ENCODE data around the gene C21orf91.
A peak's percentile ranks its signal among the peaks of the same experiment; 100 is the strongest.
"Not testable (repeated sequence)": the region's sequence is repeated elsewhere in the genome, so short reads cannot be mapped to it uniquely, and the experiment has no call there.

C21orf91 gene

GRCh38 chr21:17781524-17781923 lies 37.6 kb downstream of the C21orf91 start:
- H3K4me3 ChIP-seq (ENCODE audit: low read depth, low read length): no peak overlapping the region
- TF ChIP-seq CTCF (IDR thresholded peaks at IDR 0.05; ENCODE audit: insufficient read depth, low read depth, low read length, missing control alignments): no peak

GRCh38 chr21:17780539-17780938 lies 38.6 kb downstream of the C21orf91 start:
- TF ChIP-seq CTCF (IDR thresholded peaks at IDR 0.05; ENCODE audit: insufficient read depth, low read depth, low read length, missing control alignments): no peak
- H3K4me3 ChIP-seq (ENCODE audit: low read depth, low read length): no peak overlapping the region
- peak; percentile 93 for DNase-seq (ENCODE audit: low read depth)

More at GRCh38 chr21:17781524-17781923, 37.6 kb downstream of the C21orf91 start:
- no peak for DNase-seq (ENCODE audit: low read depth)

GRCh38 chr21:17779980-17780379 lies 39.2 kb downstream of the C21orf91 start:
- no peak for TF ChIP-seq CTCF (IDR thresholded peaks at IDR 0.05; ENCODE audit: insufficient read depth, low read depth, low read length, missing control alignments)
- H3K4me3 ChIP-seq (ENCODE audit: low read depth, low read length): no peak overlapping the region
- no peak for DNase-seq (ENCODE audit: low read depth)

GRCh38 chr21:17779496-17779895 lies 39.7 kb downstream of the C21orf91 start:
- no peak overlapping the region for H3K4me3 ChIP-seq (ENCODE audit: low read depth, low read length)
- DNase-seq (ENCODE audit: low read depth): no peak
- TF ChIP-seq CTCF (IDR thresholded peaks at IDR 0.05; ENCODE audit: insufficient read depth, low read depth, low read length, missing control alignments): no peak

- no peak overlapping the region for H3K4me3 ChIP-seq (ENCODE audit: low read depth, low read length)
- DNase-seq (ENCODE audit: low read depth): no peak
- no peak for TF ChIP-seq CTCF (IDR thresholded peaks at IDR 0.05; ENCODE audit: insufficient read depth, low read depth, low read length, missing control alignments)
Measured at GRCh38 chr21:17777072-17777765, 41.9 kb downstream of the C21orf91 start.

GRCh38 chr21:17775431-17776126 lies 43.6 kb downstream of the C21orf91 start:
- DNase-seq (ENCODE audit: low read depth): peak; percentile 63
- no peak for TF ChIP-seq CTCF (IDR thresholded peaks at IDR 0.05; ENCODE audit: insufficient read depth, low read depth, low read length, missing control alignments)
- H3K4me3 ChIP-seq (ENCODE audit: low read depth, low read length): no peak overlapping the region

GRCh38 chr21:17775021-17775420 lies 44.1 kb downstream of the C21orf91 start:
- not testable (repeated sequence) for H3K4me3 ChIP-seq (ENCODE audit: low read depth, low read length); DNase-seq (ENCODE audit: low read depth)
